ENCODE results near the gene HYPK.

Gene HYPK

DNA sequence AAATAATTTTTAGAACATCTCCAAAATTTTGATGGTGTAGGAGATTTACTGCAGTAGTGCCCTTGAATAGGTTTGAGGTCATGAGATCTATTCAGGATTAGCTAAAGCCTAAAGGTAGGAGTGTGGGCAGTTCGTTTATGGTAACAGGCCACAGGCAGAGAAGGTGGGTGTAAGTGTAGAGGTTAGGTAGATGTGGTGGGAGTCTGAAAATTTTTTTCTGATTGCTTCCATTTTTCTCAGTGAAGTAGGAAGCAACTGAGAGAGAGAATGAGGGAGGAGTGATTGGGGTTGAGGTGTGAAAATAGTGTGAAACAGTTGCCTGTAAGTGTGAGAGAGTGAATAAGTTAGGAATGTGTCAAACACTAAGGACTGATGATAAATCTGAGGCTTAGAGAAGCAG, 21.4 kb upstream of the HYPK start:
- TF ChIP-seq, protein P1, sequence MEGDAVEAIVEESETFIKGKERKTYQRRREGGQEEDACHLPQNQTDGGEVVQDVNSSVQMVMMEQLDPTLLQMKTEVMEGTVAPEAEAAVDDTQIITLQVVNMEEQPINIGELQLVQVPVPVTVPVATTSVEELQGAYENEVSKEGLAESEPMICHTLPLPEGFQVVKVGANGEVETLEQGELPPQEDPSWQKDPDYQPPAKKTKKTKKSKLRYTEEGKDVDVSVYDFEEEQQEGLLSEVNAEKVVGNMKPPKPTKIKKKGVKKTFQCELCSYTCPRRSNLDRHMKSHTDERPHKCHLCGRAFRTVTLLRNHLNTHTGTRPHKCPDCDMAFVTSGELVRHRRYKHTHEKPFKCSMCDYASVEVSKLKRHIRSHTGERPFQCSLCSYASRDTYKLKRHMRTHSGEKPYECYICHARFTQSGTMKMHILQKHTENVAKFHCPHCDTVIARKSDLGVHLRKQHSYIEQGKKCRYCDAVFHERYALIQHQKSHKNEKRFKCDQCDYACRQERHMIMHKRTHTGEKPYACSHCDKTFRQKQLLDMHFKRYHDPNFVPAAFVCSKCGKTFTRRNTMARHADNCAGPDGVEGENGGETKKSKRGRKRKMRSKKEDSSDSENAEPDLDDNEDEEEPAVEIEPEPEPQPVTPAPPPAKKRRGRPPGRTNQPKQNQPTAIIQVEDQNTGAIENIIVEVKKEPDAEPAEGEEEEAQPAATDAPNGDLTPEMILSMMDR (IDR thresholded peaks at IDR 0.05; ENCODE audit: low read depth, low read length, missing control alignments), result no peak
- DNase-seq (ENCODE audit: low read depth), result no peak
- no peak overlapping the region for H3K4me3 ChIP-seq (ENCODE audit: low read depth, low read length)
- in situ Hi-C loops (cut with HindIII; ENCODE audit: low sequenced_read_pairs), result no loop called here

DNA sequence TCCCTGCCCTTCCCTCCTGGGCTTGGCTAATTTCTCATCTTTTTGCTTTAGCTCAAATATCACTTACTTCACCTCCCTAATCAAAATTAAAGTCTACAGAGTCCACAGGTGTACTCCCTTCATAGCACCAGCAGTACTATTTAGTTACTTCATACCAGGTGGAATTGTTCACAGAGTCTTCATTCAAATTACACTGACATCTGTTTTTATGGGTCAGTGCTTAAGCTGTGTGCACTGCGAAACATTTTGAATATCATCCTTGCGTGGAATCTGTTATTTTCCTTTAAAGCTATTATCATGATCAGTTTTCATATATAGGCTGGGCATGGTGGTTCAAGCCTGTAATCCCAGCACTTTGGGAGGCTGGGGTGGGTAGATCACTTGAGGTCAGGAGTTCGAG, 11.0 kb upstream of the HYPK start:
- in situ Hi-C loops (cut with HindIII; ENCODE audit: low sequenced_read_pairs), result no loop called here
- no peak for DNase-seq (ENCODE audit: low read depth)
- H3K4me3 ChIP-seq (ENCODE audit: low read depth, low read length), result no peak overlapping the region
- TF ChIP-seq, protein P1 (IDR thresholded peaks at IDR 0.05; ENCODE audit: low read depth, low read length, missing control alignments), result no peak

DNA sequence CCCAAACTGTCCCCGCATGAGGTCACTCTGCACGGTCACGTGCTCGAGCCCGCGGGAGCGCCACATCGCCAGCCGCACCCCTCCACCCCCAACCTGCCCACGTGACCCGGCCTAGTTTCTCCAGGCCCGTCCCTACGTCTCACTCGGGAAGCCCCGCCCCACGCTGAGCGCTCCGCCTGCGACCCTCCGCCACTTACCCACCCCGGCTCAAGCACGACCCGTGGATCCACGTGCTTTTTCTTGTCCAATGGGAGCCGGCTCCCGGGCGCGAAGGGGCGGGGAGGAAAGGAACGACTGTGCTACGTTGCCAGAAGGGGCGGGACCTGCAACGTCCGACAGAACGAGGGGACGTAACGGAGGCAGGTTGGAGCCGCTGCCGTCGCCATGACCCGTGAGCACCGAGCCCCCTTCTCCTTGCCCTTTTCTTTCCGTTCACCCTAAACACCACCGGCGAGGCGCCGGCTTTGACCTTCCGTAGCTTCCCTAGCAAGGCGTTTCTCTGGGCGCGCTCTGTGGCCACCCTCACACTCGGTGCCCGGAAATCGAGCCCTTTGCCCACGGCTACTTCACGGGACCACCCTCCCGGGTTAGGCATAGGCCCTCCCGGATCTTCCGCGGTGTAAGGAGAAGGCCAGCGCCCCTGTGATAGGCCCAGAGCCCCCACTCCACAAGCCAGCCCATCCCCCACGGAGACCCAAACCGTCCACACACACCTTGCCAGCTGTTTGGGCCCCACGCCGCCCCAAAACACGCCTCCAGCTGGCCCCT, 8.2 kb upstream of the HYPK start, which contains the start of gene SERF2:
Gene SERF2, plus strand, starts transcription at position 328 of the 768 bp plus-strand sequence. Its CDS starts 57 bp downstream, at position 385.
- in situ Hi-C loops (cut with HindIII; ENCODE audit: low sequenced_read_pairs), result no loop called here
- TF ChIP-seq, protein P1 (IDR thresholded peaks at IDR 0.05; ENCODE audit: low read depth, low read length, missing control alignments), result no peak
- DNase-seq (ENCODE audit: low read depth), result peak; percentile 98
- peak within 1 kb of the TSS; percentile 99 for H3K4me3 ChIP-seq (ENCODE audit: low read depth, low read length)

DNA sequence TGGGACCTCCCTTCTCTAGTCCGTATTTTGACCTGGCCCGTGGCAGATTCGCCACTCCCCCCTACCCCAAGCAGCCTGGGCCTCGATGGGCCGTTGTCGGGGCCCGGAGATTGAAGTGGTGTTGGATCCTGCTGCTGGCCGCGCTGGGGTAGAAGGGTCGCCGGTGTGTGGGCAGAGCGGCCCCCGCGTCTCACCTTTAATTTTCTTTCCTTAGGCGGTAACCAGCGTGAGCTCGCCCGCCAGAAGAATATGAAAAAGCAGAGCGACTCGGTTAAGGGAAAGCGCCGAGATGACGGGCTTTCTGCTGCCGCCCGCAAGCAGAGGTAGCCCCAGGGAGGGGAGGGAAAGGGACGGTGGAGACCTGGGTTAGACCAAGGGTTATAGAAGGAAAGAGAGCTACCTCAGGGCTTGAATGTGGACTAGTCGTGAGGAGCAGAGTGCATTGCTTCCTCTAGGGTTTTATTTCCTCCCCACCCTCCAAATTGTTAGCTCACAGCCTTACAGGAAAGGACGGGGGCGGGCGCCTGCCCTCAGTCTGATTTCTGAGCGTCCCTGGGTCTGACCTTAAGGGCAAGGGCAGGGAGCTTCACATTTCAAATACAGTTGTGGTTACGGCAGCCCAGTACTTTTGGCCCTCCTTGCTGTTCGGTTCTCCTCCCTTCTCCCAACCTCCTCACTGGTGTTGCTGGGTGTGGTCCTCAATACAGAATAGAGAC, 7.5 kb upstream of the HYPK start:
- no peak for DNase-seq (ENCODE audit: low read depth)
- TF ChIP-seq, protein P1 (IDR thresholded peaks at IDR 0.05; ENCODE audit: low read depth, low read length, missing control alignments), result no peak
- in situ Hi-C loops (cut with HindIII; ENCODE audit: low sequenced_read_pairs), result no loop called here
- H3K4me3 ChIP-seq (ENCODE audit: low read depth, low read length), result peak overlapping the region; percentile 99

DNA sequence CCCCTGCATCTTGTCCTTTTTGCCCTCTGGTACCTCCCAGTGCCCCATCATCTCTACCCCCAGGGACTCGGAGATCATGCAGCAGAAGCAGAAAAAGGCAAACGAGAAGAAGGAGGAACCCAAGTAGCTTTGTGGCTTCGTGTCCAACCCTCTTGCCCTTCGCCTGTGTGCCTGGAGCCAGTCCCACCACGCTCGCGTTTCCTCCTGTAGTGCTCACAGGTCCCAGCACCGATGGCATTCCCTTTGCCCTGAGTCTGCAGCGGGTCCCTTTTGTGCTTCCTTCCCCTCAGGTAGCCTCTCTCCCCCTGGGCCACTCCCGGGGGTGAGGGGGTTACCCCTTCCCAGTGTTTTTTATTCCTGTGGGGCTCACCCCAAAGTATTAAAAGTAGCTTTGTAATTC, 6.8 kb upstream of the HYPK start:
- TF ChIP-seq, protein P1 (IDR thresholded peaks at IDR 0.05; ENCODE audit: low read depth, low read length, missing control alignments), result no peak
- DNase-seq (ENCODE audit: low read depth), result no peak
- H3K4me3 ChIP-seq (ENCODE audit: low read depth, low read length), result peak overlapping the region; percentile 99
- in situ Hi-C loops (cut with HindIII; ENCODE audit: low sequenced_read_pairs), result no loop called here

DNA sequence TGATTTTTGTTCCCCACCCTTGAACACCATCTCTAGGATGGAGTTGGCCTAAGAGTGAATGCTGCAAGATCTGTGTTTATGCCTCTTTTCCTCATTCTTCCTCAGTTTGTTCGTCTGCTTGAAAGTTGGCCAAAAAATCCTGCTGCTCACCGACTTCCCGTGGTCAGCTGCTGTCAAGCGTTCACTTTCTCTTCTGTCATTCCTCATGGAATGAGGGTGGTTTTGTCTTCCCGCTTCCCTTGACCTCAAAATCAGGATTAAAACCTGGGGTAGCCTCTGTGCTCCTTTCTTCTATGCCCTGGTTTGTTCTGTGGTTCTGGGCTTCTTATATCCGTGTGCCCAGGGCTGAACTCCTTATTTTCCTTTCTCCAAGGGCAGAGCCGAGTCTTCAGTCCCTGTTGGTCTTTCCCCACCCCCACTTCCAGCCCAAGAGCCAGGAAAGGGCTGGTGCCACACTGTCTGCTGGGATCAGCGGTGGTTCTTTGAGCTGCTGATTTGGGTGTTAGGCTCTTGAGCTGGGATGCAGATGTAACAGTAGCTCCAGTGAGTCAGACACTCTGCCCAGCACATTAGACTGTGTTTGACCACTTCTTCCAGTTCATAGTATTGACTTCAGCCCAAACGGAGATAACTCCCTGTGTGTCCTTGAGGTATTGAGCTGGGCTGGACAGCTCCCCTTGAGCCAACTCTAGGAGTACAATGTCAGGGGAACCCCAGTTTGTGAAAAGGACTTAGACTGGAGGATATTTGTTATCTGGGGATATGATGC, 5.9 kb upstream of the HYPK start:
- in situ Hi-C loops (cut with HindIII; ENCODE audit: low sequenced_read_pairs), result no loop called here
- H3K4me3 ChIP-seq (ENCODE audit: low read depth, low read length), result peak overlapping the region; percentile 2

More for the DNA sequence above, 5.9 kb upstream of the HYPK start:
- DNase-seq (ENCODE audit: low read depth), result no peak
- TF ChIP-seq, protein P1 (IDR thresholded peaks at IDR 0.05; ENCODE audit: low read depth, low read length, missing control alignments), result no peak

Measured in astrocyte of the cerebellum (primary cell).